ENCODE measurements around the gene CEL. TPM values are rescaled to one million over a fixed set of nuclear protein-coding genes. Genes with fewer than 3 reads are reported as not detected.

CEL gene
- polyA plus RNA-seq, 3 donors = 1.5 to 9,324 (median 2.5) TPM

DNA sequence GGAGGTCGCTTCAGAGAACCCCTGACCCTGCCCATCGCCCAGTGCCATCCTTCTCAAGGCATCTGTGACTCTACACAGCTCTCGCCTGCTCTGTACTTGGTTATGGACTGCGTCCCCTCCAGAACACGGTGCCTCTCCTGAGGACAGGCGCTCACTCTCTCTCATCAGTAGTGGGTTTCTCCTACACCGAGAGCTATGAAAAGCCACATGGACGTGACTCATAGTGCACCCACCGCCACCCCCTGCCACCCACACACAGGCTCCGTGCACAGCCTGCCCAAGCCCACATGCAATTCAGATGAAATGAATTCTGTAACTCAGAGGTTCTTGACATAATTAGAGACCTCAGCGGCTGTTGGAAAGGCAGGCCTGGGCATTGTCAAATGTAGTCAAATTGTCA, 17.1 kb upstream of the CEL start:
- H3K27ac ChIP-seq (ENCODE audit: low read depth, low read length) = no peak overlapping the region
- WGBS, 3 donors = 88 to 94% (median 93%) methylated on average over 11 of the region's 11 CpGs

DNA sequence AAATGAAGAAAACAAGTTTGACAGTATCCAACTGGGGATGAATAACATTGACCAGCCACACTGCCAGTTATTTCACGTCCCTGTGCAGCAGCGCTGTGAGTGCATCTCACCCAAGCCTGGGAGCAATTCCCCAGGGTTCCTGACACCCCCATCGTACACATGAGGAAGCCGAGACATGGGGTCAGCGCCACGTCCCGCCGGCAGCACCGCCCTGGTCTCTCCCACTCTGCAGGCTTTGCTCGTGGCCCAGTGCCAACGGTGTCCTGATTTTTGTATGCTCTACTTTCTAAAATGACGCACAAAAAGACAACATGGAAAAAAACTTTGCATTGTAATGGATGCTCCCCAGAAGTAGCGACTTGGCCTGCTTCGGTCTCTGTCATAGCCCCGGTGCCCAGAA, 16.6 kb upstream of the CEL start:
- 92 to 94% (median 93%) methylated on average over 15 of the region's 15 CpGs for WGBS, 3 donors
- H3K27ac ChIP-seq (ENCODE audit: low read depth, low read length) = no peak overlapping the region

DNA sequence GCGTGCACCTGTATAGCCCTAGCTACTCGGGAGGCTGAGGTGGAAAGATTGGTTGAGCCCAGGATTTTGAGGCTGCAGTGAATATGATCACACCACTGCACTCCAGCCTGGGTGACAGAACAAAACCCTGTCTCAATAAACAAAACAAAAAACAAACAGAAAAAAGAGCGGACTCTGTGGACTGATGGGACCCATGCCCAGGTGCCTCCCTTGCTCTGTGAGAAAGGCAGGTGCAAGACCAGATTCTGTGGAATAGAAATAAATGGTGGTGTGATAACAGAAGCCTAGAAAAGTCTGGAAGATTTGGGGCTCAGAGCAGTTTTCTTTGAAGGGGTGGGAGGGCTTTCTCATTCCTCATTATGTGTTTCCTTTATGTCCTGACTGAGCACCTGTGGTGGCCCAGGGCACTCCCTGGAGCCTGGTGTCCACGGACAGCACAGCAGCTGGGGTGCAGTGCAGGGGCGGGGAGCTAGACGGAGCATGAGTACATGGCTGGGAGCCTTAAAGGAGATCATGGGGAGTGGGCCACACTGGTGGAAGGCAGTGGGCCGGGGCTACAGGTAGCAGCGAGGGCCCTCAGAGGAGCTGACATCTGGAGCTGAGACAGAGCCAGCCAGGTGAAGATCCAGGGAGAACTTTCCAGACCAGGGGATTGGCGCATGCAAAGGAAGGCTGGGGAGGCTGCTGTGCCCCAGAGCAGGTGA, 15.4 kb upstream of the CEL start:
- no peak overlapping the region for H3K27ac ChIP-seq (ENCODE audit: low read depth, low read length)
- WGBS, 3 donors = 65 to 96% (median 95%) methylated on average over 9 of the region's 9 CpGs

DNA sequence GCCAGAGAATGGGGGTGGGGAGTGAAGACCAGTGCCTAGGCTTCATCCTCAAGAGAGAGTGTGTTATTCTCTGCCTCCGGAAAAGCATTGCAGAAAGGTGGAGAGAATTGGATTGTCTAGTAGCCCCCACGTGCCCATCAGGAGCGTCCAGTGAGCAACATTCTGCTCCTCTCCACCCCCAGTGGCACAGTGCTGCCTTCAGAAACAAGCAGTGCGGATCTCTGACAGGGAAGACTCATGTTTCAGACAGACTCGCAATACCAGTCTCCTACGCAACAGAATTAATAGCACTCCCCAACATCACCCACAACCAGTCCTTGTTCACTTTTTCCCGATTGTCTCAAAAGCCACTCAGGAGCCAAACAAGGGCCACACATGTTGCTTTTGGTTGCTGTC, 14.9 kb upstream of the CEL start:
- H3K27ac ChIP-seq (ENCODE audit: low read depth, low read length) = no peak overlapping the region
- WGBS, 3 donors = 69 to 93% (median 91%) methylated on average over 6 to 7 of the region's 7 CpGs

DNA sequence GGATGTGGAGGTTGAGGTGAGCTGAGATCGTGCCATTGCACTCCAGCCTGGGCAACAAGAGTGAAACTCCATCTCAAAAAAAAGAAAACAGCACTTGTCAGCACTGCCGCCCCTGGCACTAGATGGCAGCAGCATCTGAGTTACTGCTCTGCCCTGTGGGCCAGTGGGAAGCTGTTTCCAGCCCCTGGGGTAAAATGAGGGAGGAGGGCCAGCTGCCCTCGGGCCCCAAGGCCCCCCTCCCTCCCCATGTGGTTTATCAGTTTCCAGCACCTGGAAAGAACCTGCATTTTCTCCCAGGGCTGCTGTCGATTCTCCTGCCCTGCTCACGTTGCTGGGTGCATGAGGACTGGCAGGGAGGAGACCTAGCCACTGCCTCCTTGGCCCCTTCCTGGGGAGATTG, 13.2 kb upstream of the CEL start:
- 14 to 59% (median 47%) methylated on average over 5 of the region's 5 CpGs for WGBS, 3 donors
- H3K27ac ChIP-seq (ENCODE audit: low read depth, low read length) = no peak overlapping the region

DNA sequence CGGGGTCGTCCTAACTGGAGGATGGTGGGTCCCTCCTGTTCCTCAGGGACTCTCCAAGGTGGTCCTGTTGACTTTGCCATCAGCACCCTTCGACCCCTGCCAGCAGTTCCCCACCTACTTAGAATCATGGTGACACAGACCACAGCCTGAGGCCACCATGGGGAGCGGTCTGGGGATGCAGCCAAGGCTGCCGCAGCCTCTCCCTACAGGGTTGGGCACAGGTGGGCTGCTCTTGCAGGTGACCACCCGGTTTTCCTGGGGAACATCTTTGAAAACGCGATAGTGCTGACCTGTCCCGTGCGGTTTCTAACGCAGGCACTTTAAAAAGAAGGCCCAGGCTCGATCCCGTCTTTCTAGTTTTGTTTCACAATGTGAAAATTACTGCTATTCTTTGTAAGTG, 12.7 kb upstream of the CEL start:
- H3K27ac ChIP-seq (ENCODE audit: low read depth, low read length) = no peak overlapping the region
- WGBS, 3 donors = 54 to 91% (median 91%) methylated on average over 13 of the region's 13 CpGs

DNA sequence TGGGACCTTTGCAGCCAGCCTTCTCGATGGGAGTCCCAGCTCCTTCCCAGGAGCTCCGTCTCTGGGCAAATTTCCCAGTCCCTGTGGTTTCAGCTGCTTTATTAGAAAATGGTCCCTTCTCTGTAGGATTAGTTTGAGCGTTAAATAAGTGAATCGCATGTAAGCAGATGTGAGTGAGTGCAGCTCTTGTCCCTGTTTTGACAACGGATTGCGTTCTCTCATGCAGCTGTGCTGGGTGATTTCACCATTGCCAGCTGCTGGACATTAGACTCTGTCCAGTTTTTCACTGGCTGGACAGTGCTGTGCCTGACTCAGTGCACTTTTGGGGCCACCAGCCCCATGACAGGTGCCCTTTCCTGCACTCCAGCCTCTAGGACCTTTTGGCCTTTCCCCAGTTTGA, 11.6 kb upstream of the CEL start:
- H3K27ac ChIP-seq (ENCODE audit: low read depth, low read length) = no peak overlapping the region
- 51 to 88% (median 83%) methylated on average over 6 of the region's 6 CpGs for WGBS, 3 donors

DNA sequence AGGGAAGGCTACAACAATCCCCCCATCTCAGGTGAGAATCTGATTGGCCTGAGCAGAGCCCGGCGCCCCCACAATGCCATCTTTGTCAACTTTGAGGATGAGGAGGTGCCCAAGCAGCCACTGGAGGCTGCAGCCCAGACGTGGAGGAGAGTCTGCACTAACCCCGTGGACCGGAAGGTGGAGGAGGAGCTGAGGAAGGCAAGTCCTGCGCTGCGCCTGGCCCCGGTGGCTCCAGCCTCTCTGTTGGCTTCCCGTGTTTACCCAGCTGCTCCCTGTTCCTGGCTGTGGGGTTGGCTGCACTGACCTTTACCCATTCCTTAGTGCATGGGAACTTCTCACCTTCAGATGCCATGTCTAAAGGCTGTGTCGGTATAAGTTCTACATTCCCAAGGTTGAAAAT, 11.0 kb upstream of the CEL start:
- 45 to 90% (median 88%) methylated on average over 10 of the region's 10 CpGs for WGBS, 3 donors
- no peak overlapping the region for H3K27ac ChIP-seq (ENCODE audit: low read depth, low read length)

DNA sequence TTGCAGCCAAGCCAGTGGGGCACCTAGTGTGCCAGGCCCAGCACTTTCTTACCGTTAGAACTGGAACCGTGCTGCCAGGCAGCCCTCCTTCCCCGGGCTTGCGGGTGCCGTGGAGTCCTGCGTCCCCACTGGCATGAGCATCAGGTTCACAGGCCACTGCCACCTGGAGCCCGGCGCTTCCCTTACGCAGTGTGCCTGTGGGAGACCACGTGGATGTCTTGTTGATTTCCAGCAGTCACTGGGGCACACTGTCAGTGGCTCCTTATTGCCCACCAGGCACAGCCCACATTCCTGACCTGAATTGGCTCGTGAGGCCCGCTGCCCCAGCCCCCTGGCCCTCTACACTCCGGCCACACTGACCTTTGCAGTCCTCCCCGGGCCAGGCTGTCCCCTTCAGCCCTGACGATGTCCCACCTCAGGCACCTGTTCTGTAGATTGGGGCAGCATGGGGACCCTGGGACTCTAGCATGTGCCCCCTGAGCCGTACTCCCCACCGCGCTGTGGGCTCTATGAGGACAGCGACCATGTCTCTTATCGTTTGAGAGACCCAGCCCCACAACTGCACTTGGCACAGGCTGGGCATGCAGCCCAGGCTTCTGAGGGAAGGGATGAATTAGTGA, 10.4 kb upstream of the CEL start:
- 48 to 94% (median 94%) methylated on average over 20 of the region's 20 CpGs for WGBS, 3 donors
- H3K27ac ChIP-seq (ENCODE audit: low read depth, low read length) = no peak overlapping the region

DNA sequence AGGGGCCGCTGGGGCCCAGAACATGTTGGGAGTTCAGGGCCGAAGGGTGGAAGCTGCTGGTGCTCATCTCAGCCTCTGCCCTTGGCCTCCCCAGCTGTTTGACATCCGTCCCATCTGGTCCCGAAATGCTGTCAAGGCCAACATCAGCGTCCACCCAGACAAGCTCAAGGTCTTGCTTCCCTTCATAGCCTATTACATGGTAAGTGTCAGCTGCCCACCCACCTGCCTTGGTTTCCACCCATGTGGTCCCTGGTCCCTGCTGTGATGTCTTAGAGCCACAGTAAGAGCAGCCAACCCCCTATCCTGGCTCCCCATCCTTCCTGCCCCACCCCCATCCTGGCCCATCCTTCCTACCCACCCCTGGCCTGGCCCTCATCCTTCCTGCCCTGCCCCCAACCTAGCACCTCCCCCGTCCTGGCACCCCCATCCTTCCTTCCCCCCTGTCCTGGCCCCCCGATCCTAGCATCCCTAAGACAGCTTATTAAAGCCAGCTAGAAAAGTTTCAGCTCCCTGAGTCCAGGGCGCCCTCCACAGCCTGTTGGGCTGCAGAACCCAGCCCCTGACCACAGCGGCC, 9.7 kb upstream of the CEL start:
- H3K27ac ChIP-seq (ENCODE audit: low read depth, low read length) = no peak overlapping the region

DNA sequence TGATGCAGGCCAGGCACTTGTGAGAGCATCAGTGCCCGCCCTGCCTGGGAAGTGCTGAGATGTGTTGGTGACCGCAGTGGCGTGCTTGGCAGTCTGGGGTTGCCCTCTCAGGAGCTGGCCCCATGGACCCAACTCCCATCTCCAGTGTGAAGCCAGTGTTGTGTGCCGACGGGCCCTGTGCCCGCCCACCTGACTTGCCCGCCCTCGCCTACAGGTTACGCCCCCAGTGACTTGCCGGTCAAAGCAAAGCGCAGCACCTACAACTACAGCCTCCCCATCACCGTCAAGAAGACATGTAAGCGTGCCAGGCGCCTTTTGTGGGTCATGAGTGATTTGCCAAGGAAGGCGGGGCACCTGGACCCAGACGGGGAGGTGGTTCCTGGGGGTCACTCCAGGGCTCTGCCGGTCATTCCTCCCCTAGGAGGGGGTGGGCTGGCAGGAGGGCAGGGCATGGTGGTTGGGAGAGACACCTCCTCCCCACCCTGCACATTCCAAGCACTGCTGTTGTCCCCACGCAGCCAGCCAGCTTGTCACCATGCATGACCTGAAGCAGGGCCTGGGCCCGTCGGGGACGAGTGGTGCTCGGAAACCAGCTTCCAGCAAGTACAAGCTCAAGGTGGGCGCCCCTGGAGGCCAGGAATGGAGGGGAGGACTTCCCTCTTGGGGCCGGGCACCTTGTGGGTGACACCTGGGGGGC, 7.4 kb upstream of the CEL start:
- no peak overlapping the region for H3K27ac ChIP-seq (ENCODE audit: low read depth, low read length)
- WGBS, 3 donors = 45 to 95% (median 91%) methylated on average over 23 to 24 of the region's 24 CpGs

More for the DNA sequence above, 9.7 kb upstream of the CEL start:
- WGBS, 3 donors = 71 to 91% (median 89%) methylated on average over 9 of the region's 9 CpGs

DNA sequence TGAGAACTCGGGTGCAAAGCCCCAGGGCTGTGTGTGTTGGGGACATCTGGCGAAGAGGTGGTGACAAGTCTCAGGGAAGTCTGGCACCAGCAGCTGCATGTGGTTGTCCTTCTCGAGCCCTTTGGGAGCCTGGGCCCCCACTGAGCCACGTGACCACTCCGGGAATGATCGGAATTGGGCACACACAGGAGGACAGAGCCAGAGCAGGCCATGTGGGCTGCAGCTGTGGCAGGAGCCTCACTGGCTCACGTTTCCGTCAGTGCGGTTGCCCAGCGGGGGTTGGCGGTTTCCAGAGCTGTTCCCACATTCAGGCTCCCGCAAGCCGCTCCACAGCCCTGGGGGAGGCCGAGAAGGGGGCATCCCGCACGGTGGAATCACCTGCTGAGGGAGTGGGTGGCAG, 6.8 kb upstream of the CEL start:
- H3K27ac ChIP-seq (ENCODE audit: low read depth, low read length) = no peak overlapping the region
- 45 to 88% (median 82%) methylated on average over 16 of the region's 16 CpGs for WGBS, 3 donors

DNA sequence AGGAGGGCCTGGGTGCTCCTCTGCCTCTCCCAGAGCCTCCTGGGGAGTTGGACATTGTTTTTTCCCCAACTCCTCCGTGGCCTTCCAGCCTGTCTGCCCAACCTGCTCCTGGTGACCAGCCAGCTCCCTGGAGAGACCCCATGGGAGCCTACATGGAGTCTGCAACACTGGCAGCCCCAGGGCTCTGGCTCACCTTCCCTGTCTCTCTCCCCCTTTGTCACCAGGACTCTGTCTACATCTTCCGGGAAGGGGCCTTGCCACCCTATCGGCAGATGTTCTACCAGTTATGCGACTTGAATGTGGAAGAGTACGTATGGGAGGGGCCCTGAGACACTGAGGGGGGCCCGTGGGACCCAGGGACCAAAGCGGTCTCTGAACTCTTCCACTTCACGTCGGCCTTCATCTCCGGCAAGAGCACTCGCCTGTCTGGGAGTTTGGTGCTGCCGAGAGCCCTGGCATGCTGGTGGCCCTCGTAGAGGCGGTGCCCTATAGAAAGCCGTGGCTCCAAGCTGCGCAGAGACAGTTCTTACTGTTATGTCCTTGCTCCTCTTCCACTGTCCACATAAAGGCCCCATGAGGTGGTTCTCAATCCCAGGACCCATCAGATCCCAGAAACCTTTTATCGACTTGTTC, 5.9 kb upstream of the CEL start:
- WGBS, 3 donors = 88 to 95% (median 94%) methylated on average over 17 of the region's 17 CpGs

DNA sequence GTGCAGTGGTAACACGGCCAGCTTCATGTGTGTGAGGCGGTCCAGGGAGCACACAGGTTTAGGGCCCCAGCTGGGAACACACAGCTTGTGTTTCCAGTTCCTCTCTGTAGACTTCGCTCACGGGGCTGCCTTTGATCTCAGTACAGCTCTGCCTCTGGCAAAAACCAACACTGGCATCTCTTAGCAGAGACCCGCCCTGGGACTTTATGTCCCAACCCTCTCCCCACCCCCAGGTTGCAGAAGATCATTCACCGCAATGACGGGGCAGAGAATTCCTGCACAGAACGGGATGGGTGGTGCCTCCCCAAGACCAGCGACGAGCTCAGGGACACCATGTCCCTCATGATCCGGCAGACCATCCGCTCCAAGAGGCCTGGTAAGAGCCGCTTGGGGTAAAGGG, 5.2 kb upstream of the CEL start:
- 80 to 85% (median 83%) methylated on average over 13 of the region's 13 CpGs for WGBS, 3 donors
- H3K27ac ChIP-seq (ENCODE audit: low read depth, low read length) = no peak overlapping the region

More for the DNA sequence above, 5.9 kb upstream of the CEL start:
- H3K27ac ChIP-seq (ENCODE audit: low read depth, low read length) = no peak overlapping the region

DNA sequence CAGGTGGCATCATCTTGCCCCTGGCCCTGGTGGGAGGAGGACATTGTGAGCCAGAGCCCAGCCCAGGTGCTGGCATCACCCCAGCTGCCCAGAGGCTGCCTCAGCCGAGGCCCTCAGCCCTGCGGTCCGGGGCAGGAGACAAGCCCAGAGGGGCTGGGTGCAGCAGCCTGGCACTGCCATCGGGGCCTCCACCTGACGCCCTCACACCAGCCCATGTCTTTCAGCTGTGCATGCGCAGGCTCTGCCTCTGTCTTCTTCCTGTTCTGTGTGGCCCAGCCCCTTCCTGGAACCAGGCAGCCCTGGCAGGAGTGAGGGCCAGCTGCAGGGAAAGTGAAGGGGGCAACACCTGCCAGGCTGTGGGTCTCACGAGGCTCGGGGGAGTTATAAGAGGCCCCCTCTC, 4.8 kb upstream of the CEL start:
- no peak overlapping the region for H3K27ac ChIP-seq (ENCODE audit: low read depth, low read length)
- 41 to 63% (median 47%) methylated on average over 8 of the region's 8 CpGs for WGBS, 3 donors

DNA sequence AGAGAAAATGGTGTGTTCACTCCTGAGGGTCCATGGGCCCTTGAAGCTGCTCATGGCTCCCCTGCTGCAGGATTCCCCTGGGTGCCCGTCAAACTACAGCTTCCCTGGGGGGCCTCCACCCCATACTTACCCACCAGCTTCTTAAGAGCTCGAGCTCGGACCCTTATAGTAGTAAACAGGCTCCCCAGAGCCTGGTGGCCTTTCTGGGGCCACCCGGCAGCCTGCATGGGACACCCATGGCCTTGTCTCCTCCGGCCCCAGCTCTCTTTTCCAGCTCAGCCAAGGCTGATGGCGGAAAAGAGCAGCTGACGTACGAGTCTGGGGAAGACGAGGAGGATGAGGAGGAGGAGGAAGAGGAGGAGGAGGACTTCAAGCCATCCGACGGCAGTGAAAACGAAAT, 4.2 kb upstream of the CEL start:
- WGBS, 3 donors = 82 to 90% (median 90%) methylated on average over 12 of the region's 12 CpGs
- H3K27ac ChIP-seq (ENCODE audit: low read depth, low read length) = no peak overlapping the region

DNA sequence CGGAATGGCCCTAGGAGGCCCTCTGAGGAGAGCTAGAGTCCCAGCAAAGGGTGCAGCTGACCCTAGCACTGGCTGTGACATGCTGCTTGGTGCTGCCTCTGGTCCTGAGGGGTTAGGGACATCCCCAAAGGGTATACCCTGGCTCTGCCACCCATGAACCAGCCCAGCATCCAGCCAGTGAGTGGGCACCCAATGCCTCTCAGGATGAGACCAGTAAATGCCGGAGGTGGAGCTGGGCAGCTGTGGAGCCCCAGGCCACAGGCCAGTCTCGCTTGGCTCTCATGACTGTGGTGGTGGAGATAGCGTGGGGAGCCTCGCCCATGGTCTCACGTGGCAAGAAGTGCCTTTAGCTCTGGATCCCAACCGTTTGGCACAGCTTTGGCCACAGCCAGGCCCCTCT, 3.7 kb upstream of the CEL start:
- WGBS, 3 donors = 61 to 80% (median 75%) methylated on average over 7 of the region's 7 CpGs
- H3K27ac ChIP-seq (ENCODE audit: low read depth, low read length) = no peak overlapping the region

DNA sequence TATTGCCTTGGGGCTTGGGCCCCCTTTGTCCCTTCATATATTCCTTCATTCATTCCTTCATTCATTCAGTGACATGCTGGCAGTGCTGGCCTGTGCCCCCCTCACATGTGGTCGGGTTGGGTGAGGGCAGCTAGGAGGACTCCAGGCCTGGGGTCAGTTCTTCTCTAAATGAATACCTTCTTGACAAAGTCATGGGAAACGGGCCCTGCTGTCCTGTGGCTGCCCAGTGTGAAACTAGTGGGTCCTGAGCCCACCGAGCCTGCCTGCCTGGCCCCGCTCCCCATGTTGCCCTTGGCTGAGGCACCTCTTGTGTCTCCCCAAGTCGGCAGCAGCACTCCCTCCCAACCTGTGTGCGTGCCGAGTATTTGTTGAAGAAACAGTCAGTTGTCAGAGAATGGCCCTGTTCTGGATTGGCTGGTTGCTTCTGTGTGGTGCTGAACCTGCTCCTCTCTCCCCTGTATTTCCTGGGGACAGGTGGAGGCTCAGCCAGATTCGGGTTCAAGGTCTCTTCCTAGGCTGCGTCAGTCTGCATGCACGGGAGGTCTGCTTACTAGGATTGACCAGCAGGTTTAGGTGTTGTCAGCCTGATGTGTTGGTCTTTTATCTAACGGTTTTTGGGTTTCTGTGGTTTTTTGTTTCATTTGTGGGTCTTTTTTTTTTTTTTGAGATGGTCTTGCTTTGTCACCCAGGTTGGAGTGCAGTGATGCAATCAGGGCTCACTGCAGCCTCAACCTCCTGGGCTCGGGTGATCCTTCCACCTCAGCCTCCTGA, 3.0 kb upstream of the CEL start:
- no peak overlapping the region for H3K27ac ChIP-seq (ENCODE audit: low read depth, low read length)
- 45 to 75% (median 66%) methylated on average over 12 of the region's 12 CpGs for WGBS, 3 donors

Data from adipose tissue (tissue), 3 donors.